ENCODE measurements around the gene C2orf74. TPM values are rescaled to one million over a fixed set of nuclear protein-coding genes. Genes with fewer than 3 reads are reported as not detected.

The C2orf74 gene
- total and polyA plus RNA-seq, 2 experiments from 2014 or later, result 5.7 to 21.5 TPM

DNA sequence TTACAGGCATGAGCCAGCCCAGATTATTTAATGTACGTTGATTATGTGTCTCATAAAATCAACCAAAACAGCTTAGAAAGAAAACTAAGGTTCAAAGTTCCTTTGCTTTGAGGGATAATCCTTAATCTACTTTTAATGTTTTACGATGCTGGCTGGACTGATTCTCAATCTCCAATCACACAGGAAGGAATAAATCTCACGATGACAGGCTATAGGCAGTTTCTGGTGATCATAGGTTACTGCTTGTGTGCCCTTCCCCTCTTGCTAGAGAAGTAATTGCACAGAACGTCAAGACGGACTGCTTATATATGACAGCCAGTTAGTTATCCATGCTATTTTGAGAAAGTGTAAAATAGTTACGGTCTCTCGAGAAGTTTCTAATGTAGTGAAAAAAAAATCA is 43.1 kb downstream of the C2orf74 start:
- no peak overlapping the region for H3K4me3 Mint-ChIP-seq
- no peaks in the 10 kb centered on the region for H3K9me3 Mint-ChIP-seq
- no peaks in the 10 kb centered on the region for H3K4me1 Mint-ChIP-seq
- no peaks in the 10 kb centered on the region for H3K27me3 Mint-ChIP-seq (ENCODE audit: insufficient read depth, low read depth, poor library complexity)
- Histone ChIP-seq H3K79me2 (replicated peaks; ENCODE audit: insufficient read depth) (no peaks in the 10 kb centered on the region), H3K27me3 (ENCODE audit: insufficient read depth) (no peaks in the 10 kb centered on the region), H2AFZ (no peak overlapping the region), H4K20me1 (replicated peaks; ENCODE audit: insufficient read depth) (no peaks in the 10 kb centered on the region), H3K36me3 (ENCODE audit: insufficient read depth) (peaks cover 24% of the 10 kb centered on the region), H3K4me2 (no peak overlapping the region), H3K9me2 (ENCODE audit: insufficient read depth) (no peaks in the 10 kb centered on the region), H3K27ac (ENCODE audit: low read depth) (no peak overlapping the region), H3F3A (replicated peaks; ENCODE audit: low read depth) (no peaks in the 10 kb centered on the region), H3K4me1 (ENCODE audit: insufficient read depth) (no peaks in the 10 kb centered on the region), H3K4me3 (no peak overlapping the region)
- ATAC-seq (no peak), DNase-seq (ENCODE audit: low spot score) (no peak)
- TF ChIP-seq, protein P1, sequence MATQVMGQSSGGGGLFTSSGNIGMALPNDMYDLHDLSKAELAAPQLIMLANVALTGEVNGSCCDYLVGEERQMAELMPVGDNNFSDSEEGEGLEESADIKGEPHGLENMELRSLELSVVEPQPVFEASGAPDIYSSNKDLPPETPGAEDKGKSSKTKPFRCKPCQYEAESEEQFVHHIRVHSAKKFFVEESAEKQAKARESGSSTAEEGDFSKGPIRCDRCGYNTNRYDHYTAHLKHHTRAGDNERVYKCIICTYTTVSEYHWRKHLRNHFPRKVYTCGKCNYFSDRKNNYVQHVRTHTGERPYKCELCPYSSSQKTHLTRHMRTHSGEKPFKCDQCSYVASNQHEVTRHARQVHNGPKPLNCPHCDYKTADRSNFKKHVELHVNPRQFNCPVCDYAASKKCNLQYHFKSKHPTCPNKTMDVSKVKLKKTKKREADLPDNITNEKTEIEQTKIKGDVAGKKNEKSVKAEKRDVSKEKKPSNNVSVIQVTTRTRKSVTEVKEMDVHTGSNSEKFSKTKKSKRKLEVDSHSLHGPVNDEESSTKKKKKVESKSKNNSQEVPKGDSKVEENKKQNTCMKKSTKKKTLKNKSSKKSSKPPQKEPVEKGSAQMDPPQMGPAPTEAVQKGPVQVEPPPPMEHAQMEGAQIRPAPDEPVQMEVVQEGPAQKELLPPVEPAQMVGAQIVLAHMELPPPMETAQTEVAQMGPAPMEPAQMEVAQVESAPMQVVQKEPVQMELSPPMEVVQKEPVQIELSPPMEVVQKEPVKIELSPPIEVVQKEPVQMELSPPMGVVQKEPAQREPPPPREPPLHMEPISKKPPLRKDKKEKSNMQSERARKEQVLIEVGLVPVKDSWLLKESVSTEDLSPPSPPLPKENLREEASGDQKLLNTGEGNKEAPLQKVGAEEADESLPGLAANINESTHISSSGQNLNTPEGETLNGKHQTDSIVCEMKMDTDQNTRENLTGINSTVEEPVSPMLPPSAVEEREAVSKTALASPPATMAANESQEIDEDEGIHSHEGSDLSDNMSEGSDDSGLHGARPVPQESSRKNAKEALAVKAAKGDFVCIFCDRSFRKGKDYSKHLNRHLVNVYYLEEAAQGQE (IDR thresholded peaks at IDR 0.05; ENCODE audit: unreplicated experiment), result no peak
- TF ChIP-seq CREB1 (CRISPR knock-in tag; IDR thresholded peaks at IDR 0.05; ENCODE audit: low read depth), result no peak
- TF ChIP-seq POLR2AphosphoS5 (IDR thresholded peaks at IDR 0.05; ENCODE audit: low read depth), result no peak
- no peak for TF ChIP-seq JUNB (IDR thresholded peaks at IDR 0.05; ENCODE audit: unreplicated experiment)
- no peak for TF ChIP-seq EZH2 (IDR thresholded peaks at IDR 0.05; ENCODE audit: low read depth, unreplicated experiment)
- TF ChIP-seq, protein P2, sequence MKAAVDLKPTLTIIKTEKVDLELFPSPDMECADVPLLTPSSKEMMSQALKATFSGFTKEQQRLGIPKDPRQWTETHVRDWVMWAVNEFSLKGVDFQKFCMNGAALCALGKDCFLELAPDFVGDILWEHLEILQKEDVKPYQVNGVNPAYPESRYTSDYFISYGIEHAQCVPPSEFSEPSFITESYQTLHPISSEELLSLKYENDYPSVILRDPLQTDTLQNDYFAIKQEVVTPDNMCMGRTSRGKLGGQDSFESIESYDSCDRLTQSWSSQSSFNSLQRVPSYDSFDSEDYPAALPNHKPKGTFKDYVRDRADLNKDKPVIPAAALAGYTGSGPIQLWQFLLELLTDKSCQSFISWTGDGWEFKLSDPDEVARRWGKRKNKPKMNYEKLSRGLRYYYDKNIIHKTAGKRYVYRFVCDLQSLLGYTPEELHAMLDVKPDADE (IDR thresholded peaks at IDR 0.05), result no peak
- TF ChIP-seq ZNF114 (CRISPR knock-in tag; IDR thresholded peaks at IDR 0.05), result no peak
- TF ChIP-seq NANOG (IDR thresholded peaks at IDR 0.05; ENCODE audit: borderline replicate concordance), result no peak
- no peak for TF ChIP-seq STAT1 (IDR thresholded peaks at IDR 0.05; ENCODE audit: unreplicated experiment)
- TF ChIP-seq EZH2phosphoT487 (IDR thresholded peaks at IDR 0.05; ENCODE audit: unreplicated experiment), result no peak
- TF ChIP-seq, protein P3, sequence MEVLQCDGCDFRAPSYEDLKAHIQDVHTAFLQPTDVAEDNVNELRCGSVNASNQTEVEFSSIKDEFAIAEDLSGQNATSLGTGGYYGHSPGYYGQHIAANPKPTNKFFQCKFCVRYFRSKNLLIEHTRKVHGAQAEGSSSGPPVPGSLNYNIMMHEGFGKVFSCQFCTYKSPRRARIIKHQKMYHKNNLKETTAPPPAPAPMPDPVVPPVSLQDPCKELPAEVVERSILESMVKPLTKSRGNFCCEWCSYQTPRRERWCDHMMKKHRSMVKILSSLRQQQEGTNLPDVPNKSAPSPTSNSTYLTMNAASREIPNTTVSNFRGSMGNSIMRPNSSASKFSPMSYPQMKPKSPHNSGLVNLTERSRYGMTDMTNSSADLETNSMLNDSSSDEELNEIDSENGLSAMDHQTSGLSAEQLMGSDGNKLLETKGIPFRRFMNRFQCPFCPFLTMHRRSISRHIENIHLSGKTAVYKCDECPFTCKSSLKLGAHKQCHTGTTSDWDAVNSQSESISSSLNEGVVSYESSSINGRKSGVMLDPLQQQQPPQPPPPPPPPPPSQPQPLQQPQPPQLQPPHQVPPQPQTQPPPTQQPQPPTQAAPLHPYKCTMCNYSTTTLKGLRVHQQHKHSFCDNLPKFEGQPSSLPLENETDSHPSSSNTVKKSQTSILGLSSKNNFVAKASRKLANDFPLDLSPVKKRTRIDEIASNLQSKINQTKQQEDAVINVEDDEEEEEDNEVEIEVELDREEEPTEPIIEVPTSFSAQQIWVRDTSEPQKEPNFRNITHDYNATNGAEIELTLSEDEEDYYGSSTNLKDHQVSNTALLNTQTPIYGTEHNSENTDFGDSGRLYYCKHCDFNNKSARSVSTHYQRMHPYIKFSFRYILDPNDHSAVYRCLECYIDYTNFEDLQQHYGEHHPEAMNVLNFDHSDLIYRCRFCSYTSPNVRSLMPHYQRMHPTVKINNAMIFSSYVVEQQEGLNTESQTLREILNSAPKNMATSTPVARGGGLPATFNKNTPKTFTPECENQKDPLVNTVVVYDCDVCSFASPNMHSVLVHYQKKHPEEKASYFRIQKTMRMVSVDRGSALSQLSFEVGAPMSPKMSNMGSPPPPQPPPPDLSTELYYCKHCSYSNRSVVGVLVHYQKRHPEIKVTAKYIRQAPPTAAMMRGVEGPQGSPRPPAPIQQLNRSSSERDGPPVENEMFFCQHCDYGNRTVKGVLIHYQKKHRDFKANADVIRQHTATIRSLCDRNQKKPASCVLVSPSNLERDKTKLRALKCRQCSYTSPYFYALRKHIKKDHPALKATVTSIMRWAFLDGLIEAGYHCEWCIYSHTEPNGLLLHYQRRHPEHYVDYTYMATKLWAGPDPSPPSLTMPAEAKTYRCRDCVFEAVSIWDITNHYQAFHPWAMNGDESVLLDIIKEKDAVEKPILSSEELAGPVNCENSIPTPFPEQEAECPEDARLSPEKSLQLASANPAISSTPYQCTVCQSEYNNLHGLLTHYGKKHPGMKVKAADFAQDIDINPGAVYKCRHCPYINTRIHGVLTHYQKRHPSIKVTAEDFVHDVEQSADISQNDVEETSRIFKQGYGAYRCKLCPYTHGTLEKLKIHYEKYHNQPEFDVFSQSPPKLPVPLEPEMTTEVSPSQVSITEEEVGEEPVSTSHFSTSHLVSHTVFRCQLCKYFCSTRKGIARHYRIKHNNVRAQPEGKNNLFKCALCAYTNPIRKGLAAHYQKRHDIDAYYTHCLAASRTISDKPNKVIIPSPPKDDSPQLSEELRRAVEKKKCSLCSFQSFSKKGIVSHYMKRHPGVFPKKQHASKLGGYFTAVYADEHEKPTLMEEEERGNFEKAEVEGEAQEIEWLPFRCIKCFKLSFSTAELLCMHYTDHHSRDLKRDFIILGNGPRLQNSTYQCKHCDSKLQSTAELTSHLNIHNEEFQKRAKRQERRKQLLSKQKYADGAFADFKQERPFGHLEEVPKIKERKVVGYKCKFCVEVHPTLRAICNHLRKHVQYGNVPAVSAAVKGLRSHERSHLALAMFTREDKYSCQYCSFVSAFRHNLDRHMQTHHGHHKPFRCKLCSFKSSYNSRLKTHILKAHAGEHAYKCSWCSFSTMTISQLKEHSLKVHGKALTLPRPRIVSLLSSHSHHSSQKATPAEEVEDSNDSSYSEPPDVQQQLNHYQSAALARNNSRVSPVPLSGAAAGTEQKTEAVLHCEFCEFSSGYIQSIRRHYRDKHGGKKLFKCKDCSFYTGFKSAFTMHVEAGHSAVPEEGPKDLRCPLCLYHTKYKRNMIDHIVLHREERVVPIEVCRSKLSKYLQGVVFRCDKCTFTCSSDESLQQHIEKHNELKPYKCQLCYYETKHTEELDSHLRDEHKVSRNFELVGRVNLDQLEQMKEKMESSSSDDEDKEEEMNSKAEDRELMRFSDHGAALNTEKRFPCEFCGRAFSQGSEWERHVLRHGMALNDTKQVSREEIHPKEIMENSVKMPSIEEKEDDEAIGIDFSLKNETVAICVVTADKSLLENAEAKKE (CRISPR knock-in tag; IDR thresholded peaks at IDR 0.05), result no peak
- TF ChIP-seq ZNF331 (CRISPR knock-in tag; IDR thresholded peaks at IDR 0.05; ENCODE audit: low read depth), result no peak
- TF ChIP-seq, protein P4, sequence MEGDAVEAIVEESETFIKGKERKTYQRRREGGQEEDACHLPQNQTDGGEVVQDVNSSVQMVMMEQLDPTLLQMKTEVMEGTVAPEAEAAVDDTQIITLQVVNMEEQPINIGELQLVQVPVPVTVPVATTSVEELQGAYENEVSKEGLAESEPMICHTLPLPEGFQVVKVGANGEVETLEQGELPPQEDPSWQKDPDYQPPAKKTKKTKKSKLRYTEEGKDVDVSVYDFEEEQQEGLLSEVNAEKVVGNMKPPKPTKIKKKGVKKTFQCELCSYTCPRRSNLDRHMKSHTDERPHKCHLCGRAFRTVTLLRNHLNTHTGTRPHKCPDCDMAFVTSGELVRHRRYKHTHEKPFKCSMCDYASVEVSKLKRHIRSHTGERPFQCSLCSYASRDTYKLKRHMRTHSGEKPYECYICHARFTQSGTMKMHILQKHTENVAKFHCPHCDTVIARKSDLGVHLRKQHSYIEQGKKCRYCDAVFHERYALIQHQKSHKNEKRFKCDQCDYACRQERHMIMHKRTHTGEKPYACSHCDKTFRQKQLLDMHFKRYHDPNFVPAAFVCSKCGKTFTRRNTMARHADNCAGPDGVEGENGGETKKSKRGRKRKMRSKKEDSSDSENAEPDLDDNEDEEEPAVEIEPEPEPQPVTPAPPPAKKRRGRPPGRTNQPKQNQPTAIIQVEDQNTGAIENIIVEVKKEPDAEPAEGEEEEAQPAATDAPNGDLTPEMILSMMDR (conservative IDR thresholded peaks at IDR 0.05; ENCODE audit: low read depth in 2 of 2), result no peak
- H3K27ac Mint-ChIP-seq, result no peak overlapping the region
- peaks cover 62% of the 10 kb centered on the region for H3K36me3 Mint-ChIP-seq (ENCODE audit: low read depth)

Data from GM23338 (cell line).